ENCODE results near the gene DCAF11.

DNA sequence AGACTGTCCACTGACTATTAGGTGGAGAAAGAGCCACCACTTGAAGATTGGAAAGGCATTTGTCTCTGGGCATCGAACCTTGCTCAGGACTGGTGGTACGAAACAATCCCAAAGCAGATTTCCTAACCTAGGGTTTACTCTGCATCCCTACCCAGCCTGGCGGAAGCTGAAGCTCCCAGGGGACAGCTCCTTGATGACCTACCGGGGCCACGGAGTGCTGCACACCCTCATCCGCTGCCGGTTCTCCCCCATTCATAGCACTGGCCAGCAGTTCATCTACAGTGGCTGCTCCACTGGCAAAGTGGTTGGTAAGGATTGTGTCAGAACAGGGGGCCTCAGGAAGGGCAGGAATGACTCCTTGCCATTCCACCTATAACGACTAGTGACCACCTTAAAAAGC lies 6.6 kb downstream of the DCAF11 start:
- TF ChIP-seq, protein P1, sequence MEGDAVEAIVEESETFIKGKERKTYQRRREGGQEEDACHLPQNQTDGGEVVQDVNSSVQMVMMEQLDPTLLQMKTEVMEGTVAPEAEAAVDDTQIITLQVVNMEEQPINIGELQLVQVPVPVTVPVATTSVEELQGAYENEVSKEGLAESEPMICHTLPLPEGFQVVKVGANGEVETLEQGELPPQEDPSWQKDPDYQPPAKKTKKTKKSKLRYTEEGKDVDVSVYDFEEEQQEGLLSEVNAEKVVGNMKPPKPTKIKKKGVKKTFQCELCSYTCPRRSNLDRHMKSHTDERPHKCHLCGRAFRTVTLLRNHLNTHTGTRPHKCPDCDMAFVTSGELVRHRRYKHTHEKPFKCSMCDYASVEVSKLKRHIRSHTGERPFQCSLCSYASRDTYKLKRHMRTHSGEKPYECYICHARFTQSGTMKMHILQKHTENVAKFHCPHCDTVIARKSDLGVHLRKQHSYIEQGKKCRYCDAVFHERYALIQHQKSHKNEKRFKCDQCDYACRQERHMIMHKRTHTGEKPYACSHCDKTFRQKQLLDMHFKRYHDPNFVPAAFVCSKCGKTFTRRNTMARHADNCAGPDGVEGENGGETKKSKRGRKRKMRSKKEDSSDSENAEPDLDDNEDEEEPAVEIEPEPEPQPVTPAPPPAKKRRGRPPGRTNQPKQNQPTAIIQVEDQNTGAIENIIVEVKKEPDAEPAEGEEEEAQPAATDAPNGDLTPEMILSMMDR (IDR thresholded peaks at IDR 0.05): no peak
- no peak for TF ChIP-seq POLR2A (IDR thresholded peaks at IDR 0.05)

All from esophagus squamous epithelium (tissue), 4 donors.